Frontal cortex (tissue), 4 donors: ENCODE data around the gene CYP19A1. TPM values are rescaled to one million over a fixed set of nuclear protein-coding genes. Genes with fewer than 3 reads are reported as not detected.
A peak's percentile ranks its signal among the peaks of the same experiment; 100 is the strongest.

Experiments
- DNase-seq, 2 donors: peaks; one replicate each; pipeline ENCODE4 v3.0.0; 2012; ENCODE audit warnings: low spot score in 2 of 2
- FAIRE-seq: peaks from 2 replicates; lab custom pipeline; 2012; peaks lifted over from hg19 to GRCh38; lab: Jason Lieb, UNC
- total RNA-seq: library from RNA; depleted of rRNA; stranded (reverse); fragments of >200 nt; gene quantifications from one replicate; pipeline ENCODE4 v1.2.3, GENCODE V29; 2014
- donor health status: control.
- donor health status: control.
- donor health status: control.

CYP19A1 gene
- total RNA-seq, 1 donor from 2014 or later: 1.2 TPM

- DNase-seq (no peak), FAIRE-seq (no peak)
These were observed 27.0 kb upstream of the CYP19A1 start for GRCh38 chr15:51365417-51365816.

- DNase-seq (no peak), FAIRE-seq (no peak)
These were observed 25.0 kb upstream of the CYP19A1 start for GRCh38 chr15:51363383-51363782.

DNA sequence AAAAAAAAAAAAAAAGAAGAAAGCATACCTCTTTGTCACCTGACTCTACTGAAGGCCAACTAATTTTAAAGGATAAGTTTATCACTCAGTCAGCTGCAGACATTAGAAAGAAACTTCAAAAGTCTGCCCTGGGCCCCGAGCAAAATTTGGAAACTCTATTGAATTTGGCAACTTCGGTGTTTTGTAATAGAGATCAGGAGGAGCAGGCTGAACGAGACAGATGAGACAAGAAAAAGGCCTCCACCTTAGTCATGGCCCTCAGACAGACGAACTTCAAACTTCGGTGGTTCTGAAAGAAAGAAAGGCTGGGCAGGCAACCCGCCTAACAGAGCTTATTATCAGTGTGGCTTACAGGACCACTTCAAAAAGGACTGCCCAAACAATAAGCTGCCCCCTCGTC lies 21.6 kb upstream of the CYP19A1 start:
- FAIRE-seq: no peak
- no peak for DNase-seq

DNA sequence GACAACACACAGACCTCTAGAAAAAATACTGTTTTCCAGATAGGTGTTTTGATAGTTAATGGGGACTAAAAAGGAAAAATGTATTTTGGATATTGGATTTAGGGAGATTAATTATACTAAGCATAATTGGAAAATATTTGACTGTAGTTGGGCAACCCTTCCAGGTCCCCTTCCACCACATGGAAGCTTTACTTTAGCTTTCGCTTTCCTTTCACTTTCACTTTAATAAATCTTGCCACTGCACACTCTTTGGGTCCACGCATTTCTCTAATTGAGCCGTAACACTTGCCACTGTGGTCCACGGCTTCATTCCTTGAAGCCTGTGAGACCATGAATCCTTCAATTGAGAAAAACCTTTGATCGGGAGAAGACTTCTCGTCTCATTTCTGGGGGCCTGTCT lies 18.6 kb upstream of the CYP19A1 start:
- no peak for FAIRE-seq

GRCh38 chr15:51356147-51356546 lies 17.8 kb upstream of the CYP19A1 start:
- FAIRE-seq: no peak
- no peak for DNase-seq

More for the DNA sequence above, 18.6 kb upstream of the CYP19A1 start:
- no peak for DNase-seq

DNA sequence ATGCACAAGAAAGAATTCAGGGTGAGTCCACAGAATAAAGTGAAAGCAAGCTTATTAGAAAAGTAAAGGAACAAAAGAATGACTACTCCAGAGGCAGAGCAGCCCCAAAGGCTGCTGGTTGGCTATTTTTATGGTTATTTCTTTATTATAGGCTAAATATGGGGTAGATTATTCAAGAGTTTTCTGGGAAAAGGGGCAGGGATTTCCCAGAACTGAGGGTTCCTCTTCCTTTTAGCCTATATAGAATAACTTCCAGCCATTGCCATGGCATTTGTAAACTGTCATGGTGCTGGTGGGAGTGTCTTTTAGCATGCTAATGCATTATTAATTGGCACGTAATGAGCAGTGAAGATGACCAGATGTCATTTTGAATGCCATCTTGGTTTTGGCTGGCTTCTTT lies 16.7 kb upstream of the CYP19A1 start:
- no peak for FAIRE-seq
- DNase-seq: no peak

DNA sequence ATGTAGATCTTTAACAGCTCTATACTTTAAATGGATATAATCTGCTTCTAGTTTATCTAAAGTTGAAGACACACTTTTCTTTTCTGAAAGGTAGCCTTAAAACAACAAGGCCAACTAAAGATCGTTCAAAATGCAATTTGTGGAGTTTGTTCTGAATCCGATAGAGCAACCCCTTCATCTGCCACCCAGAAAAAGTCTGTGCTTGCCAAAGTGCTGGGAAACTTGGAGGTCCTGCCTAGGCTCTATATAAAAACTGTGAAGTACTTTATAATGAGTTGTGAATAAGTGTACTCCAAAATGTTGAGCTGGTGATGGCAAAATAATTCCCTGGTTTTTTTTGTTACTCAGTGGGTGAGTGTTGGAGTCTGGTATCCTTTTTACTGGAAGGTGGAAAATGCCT lies 15.6 kb upstream of the CYP19A1 start:
- DNase-seq: no peak
- FAIRE-seq: no peak

GRCh38 chr15:51350723-51351122 lies 12.3 kb upstream of the CYP19A1 start:
- no peak for DNase-seq
- no peak for FAIRE-seq

GRCh38 chr15:51349156-51349844 lies 10.9 kb upstream of the CYP19A1 start:
- DNase-seq: no peak
- no peak for FAIRE-seq

GRCh38 chr15:51348688-51349087 lies 10.3 kb upstream of the CYP19A1 start:
- DNase-seq (peak in 1 of 2 donors; percentile 29), FAIRE-seq (peak; percentile 66)

DNA sequence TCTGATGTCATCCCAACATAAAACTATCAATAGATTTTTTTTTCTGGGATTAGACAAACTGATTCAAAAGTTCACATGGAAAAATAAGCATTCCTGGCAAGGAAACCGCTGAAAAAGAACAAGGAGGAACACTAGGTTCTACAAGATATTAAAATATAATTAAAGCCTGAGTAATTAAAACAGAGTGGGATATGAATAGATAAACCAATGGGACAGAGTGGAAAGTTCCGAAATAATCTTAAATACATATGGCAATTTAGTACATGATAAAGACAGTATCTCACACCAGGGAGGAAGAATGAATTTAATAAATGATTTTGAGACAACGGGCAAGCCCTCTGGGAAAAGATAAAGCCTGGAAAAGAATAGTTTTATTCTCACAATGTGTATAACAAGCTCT lies 7.7 kb upstream of the CYP19A1 start:
- DNase-seq (no peak), FAIRE-seq (no peak)

GRCh38 chr15:51343466-51343865 lies 5.1 kb upstream of the CYP19A1 start:
- no peak for DNase-seq
- no peak for FAIRE-seq

DNA sequence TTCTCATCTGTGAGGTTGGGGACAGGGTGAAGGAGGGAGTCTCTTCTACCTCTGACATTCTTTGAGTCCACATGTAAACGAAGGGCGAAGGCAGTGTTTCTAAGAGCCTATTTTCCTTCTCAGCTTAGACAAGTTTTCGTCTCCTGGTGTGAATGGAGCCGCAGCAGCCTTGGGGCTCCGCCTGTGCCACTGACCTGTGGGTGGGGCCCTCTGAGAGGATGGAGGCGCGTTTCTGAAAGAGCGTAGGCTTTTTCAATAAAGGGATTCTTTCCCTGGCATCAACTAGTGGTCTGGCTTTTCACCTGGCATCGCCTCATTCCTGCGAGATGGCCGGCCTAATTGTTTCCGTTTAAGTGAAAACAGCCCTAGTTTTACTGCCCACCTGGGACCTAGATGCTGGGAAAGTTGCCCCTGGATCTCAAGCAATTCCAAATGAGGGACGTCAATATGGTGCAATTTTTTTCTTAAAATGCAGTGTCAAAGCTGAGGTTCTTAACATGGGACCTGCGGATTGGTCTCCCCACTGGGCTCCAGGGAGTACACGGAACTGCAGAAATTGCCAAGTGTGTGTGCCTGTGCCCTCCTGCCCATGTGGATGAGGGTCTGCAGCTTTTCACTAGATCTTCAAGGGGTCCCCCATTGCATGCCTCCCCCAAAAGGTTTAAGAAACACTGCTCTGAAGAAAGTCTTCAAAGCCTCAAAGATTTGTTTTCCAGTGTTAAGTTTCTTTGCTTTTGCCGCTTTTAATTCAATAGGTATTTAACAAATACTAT lies 4.0 kb upstream of the CYP19A1 start:
- FAIRE-seq (no peak), DNase-seq (peak in 1 of 2 donors; percentile 39)

DNA sequence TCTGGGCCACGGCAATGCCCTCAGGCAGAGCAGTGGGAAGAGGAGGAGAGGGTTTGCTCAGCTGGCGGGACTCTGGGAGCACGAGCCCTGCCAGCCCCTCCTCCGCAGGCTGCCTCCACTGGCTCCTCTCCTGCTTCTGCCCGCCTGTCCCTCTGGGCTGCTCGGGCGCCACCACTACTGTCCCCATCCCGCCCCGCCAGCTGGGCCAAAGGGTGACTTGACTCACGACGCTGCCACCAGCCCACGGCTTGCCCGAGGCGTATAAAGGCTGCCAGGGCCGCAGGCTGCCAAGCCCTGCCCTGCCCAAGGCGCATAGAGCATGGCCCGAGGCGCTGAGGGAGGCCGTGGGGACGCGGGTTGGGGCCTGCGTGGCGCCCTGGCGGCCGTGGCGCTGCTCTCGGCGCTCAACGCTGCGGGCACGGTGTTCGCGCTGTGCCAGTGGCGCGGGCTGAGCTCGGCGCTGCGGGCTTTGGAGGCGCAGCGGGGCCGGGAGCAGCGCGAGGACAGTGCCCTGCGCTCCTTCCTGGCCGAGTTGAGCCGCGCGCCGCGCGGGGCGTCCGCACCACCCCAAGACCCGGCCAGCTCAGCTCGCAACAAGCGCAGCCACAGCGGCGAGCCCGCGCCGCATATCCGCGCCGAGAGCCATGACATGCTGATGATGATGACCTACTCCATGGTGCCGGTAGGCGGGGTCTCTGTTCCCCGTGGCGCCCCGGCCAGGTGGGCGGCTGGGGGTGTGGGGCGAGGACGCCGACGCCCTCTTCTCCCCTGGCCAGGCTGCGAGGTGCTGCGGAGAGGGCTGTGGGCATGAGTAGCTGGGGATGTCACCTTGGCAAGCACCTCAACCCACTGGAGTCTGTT lies 3.2 kb upstream of the CYP19A1 start, which contains the start of gene GLDN:
GLDN (plus strand) TSS at position 290 of the 861 bp plus-strand sequence; CDS start at position 320, 30 bp downstream.
- DNase-seq (peak; percentile 55 to 59), FAIRE-seq (no peak)

GRCh38 chr15:51335538-51336410 lies 2.6 kb downstream of the CYP19A1 start:
- DNase-seq (no peak), FAIRE-seq (no peak)

DNA sequence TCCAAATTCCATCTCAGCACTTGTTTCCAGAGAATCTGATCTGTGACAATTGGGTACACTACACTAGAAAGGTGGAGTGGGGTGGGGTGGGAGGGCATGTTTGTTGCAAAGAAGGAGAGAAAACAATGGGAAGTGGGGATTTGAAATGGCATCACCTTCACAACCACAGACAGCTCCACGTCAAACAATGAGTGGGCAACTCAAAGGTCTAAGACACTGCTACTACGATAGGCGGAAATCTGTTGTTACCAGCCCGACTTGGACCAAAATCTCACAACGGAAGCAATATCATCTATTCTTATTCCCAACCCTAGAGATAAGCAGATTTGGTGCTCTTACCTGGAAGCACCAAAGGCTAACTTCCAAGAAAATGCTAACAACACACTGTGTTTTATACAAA lies 3.3 kb downstream of the CYP19A1 start:
- no peak for FAIRE-seq
- no peak for DNase-seq

GRCh38 chr15:51334011-51334451 lies 4.4 kb downstream of the CYP19A1 start:
- DNase-seq: no peak
- FAIRE-seq: no peak

DNA sequence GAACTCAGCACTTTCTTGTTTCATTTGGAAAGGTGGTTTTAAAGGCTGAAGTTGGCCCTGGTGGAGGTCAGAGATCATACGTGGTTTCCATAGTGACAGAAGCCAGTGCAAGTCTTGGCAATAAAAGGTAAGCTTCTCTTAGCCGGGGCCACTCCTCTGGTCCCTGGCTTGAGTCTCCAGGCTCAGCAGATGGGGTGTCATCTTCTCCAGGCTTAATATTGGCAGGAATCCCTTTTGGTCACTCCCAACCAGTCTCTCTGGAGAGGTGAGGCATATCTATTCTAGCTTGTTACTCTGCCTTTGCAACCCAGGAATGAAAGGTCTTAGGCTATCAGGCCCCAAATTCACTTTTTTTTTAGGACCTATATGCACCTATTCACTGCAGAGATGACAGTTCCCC lies 4.8 kb downstream of the CYP19A1 start:
- no peak for DNase-seq
- FAIRE-seq: no peak
